Measurements from ENCODE around the gene LHFPL3. TPM values are rescaled to one million over a fixed set of nuclear protein-coding genes. Genes with fewer than 3 reads are reported as not detected.

The LHFPL3 gene
- total and polyA plus RNA-seq, 2 experiments from 2014 or later, result 0.24 TPM; not detected in 1

DNA sequence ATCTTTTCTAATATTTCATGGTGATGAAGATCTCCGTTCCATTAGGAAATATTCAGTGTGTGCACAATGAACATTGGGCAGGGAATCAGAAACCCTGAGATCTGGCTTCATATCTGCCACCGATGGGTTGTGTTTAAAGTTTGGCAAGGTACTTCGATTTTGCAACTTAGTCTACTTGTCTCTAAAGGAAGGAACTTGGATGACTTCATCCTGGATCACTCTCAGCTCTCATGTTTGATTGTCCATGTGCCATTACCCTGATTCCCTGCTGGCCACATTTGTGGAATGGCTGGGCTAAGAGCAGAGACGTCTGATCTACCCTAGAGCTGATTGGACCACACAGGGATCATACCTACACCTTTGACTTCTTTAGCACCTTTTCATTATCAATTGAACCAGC, 508.6 kb downstream of the LHFPL3 start (continued):
- TF ChIP-seq, protein P1, sequence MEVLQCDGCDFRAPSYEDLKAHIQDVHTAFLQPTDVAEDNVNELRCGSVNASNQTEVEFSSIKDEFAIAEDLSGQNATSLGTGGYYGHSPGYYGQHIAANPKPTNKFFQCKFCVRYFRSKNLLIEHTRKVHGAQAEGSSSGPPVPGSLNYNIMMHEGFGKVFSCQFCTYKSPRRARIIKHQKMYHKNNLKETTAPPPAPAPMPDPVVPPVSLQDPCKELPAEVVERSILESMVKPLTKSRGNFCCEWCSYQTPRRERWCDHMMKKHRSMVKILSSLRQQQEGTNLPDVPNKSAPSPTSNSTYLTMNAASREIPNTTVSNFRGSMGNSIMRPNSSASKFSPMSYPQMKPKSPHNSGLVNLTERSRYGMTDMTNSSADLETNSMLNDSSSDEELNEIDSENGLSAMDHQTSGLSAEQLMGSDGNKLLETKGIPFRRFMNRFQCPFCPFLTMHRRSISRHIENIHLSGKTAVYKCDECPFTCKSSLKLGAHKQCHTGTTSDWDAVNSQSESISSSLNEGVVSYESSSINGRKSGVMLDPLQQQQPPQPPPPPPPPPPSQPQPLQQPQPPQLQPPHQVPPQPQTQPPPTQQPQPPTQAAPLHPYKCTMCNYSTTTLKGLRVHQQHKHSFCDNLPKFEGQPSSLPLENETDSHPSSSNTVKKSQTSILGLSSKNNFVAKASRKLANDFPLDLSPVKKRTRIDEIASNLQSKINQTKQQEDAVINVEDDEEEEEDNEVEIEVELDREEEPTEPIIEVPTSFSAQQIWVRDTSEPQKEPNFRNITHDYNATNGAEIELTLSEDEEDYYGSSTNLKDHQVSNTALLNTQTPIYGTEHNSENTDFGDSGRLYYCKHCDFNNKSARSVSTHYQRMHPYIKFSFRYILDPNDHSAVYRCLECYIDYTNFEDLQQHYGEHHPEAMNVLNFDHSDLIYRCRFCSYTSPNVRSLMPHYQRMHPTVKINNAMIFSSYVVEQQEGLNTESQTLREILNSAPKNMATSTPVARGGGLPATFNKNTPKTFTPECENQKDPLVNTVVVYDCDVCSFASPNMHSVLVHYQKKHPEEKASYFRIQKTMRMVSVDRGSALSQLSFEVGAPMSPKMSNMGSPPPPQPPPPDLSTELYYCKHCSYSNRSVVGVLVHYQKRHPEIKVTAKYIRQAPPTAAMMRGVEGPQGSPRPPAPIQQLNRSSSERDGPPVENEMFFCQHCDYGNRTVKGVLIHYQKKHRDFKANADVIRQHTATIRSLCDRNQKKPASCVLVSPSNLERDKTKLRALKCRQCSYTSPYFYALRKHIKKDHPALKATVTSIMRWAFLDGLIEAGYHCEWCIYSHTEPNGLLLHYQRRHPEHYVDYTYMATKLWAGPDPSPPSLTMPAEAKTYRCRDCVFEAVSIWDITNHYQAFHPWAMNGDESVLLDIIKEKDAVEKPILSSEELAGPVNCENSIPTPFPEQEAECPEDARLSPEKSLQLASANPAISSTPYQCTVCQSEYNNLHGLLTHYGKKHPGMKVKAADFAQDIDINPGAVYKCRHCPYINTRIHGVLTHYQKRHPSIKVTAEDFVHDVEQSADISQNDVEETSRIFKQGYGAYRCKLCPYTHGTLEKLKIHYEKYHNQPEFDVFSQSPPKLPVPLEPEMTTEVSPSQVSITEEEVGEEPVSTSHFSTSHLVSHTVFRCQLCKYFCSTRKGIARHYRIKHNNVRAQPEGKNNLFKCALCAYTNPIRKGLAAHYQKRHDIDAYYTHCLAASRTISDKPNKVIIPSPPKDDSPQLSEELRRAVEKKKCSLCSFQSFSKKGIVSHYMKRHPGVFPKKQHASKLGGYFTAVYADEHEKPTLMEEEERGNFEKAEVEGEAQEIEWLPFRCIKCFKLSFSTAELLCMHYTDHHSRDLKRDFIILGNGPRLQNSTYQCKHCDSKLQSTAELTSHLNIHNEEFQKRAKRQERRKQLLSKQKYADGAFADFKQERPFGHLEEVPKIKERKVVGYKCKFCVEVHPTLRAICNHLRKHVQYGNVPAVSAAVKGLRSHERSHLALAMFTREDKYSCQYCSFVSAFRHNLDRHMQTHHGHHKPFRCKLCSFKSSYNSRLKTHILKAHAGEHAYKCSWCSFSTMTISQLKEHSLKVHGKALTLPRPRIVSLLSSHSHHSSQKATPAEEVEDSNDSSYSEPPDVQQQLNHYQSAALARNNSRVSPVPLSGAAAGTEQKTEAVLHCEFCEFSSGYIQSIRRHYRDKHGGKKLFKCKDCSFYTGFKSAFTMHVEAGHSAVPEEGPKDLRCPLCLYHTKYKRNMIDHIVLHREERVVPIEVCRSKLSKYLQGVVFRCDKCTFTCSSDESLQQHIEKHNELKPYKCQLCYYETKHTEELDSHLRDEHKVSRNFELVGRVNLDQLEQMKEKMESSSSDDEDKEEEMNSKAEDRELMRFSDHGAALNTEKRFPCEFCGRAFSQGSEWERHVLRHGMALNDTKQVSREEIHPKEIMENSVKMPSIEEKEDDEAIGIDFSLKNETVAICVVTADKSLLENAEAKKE (CRISPR knock-in tag; IDR thresholded peaks at IDR 0.05), result no peak
- no peak for TF ChIP-seq STAT1 (IDR thresholded peaks at IDR 0.05; ENCODE audit: unreplicated experiment)

GRCh38 chr7:104838537-104839299, 510.3 kb downstream of the LHFPL3 start:
- Histone ChIP-seq H3K36me3 (ENCODE audit: insufficient read depth) (no peaks in the 10 kb centered on the region), H3K27ac (ENCODE audit: low read depth) (no peak overlapping the region), H2AFZ (no peak overlapping the region), H3K79me2 (replicated peaks; ENCODE audit: insufficient read depth) (no peaks in the 10 kb centered on the region), H3F3A (replicated peaks; ENCODE audit: low read depth) (no peaks in the 10 kb centered on the region), H3K4me3 (no peak overlapping the region), H3K9me2 (ENCODE audit: insufficient read depth) (no peaks in the 10 kb centered on the region; the same call in 1 of the 2 replicates), H3K4me2 (no peak overlapping the region), H3K4me1 (ENCODE audit: insufficient read depth) (no peaks in the 10 kb centered on the region), H3K27me3 (ENCODE audit: insufficient read depth) (no peaks in the 10 kb centered on the region), H4K20me1 (replicated peaks; ENCODE audit: insufficient read depth) (no peaks in the 10 kb centered on the region)
- H3K27me3 Mint-ChIP-seq (ENCODE audit: insufficient read depth, low read depth, poor library complexity), result no peaks in the 10 kb centered on the region
- no peak for ATAC-seq
- H3K27ac Mint-ChIP-seq, result no peak overlapping the region
- peaks cover 7% of the 10 kb centered on the region; the same call in 2 of the 3 replicates for H3K4me1 Mint-ChIP-seq
- no peaks in the 10 kb centered on the region for H3K9me3 Mint-ChIP-seq
- H3K4me3 Mint-ChIP-seq, result no peak overlapping the region
- no peaks in the 10 kb centered on the region for H3K36me3 Mint-ChIP-seq (ENCODE audit: low read depth)
- DNase-seq (ENCODE audit: low spot score), result no peak
- TF ChIP-seq, protein P2, sequence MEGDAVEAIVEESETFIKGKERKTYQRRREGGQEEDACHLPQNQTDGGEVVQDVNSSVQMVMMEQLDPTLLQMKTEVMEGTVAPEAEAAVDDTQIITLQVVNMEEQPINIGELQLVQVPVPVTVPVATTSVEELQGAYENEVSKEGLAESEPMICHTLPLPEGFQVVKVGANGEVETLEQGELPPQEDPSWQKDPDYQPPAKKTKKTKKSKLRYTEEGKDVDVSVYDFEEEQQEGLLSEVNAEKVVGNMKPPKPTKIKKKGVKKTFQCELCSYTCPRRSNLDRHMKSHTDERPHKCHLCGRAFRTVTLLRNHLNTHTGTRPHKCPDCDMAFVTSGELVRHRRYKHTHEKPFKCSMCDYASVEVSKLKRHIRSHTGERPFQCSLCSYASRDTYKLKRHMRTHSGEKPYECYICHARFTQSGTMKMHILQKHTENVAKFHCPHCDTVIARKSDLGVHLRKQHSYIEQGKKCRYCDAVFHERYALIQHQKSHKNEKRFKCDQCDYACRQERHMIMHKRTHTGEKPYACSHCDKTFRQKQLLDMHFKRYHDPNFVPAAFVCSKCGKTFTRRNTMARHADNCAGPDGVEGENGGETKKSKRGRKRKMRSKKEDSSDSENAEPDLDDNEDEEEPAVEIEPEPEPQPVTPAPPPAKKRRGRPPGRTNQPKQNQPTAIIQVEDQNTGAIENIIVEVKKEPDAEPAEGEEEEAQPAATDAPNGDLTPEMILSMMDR (conservative IDR thresholded peaks at IDR 0.05; ENCODE audit: low read depth in 2 of 2), result no peak
- no peak for TF ChIP-seq JUNB (IDR thresholded peaks at IDR 0.05; ENCODE audit: unreplicated experiment)
